ENCODE results near the gene CCDC188.
A peak's percentile ranks its signal among the peaks of the same experiment; 100 is the strongest.

CCDC188 gene

GRCh38 chr22:20173246-20173645 lies 22.4 kb upstream of the CCDC188 start:
- peak overlapping the region; percentile 60 for H2BK12ac ChIP-seq (ENCODE audit: low read length)
- no peak overlapping the region for H3K4me2 ChIP-seq (ENCODE audit: insufficient read depth, low read length, poor library complexity, severe bottlenecking)
- H3K4me3 ChIP-seq (ENCODE audit: low read length in 2 of 2), result no peak overlapping the region
- no peaks in the 10 kb centered on the region for H3K36me3 ChIP-seq (replicated peaks in 1 of 2; ENCODE audit: control insufficient read depth in 2 of 2, insufficient read depth in 2 of 2, low read length in 2 of 2)
- no peak for DNase-seq (ENCODE audit: low spot score)
- peak overlapping the region; percentile 29 for H3K23ac ChIP-seq (ENCODE audit: low read depth, low read length, poor library complexity)
- H3K4ac ChIP-seq (ENCODE audit: low read length), result no peak overlapping the region
- no peak overlapping the region for H4K91ac ChIP-seq (ENCODE audit: low read depth, low read length, poor library complexity)
- no peak overlapping the region for H3K14ac ChIP-seq (ENCODE audit: low read length)
- H3K18ac ChIP-seq (ENCODE audit: low read length), result peak overlapping the region; percentile 80
- H3K9me3 ChIP-seq (replicated peaks in 1 of 2; ENCODE audit: control insufficient read depth in 2 of 2, insufficient read depth in 1 of 2, low read depth in 1 of 2, low read length in 2 of 2), result no peaks in the 10 kb centered on the region
- H3K79me1 ChIP-seq (ENCODE audit: low read depth, low read length), result no peaks in the 10 kb centered on the region
- no peak overlapping the region for H3K27ac ChIP-seq (replicated peaks; ENCODE audit: low read length)
- H2BK15ac ChIP-seq (ENCODE audit: low read length), result peak overlapping the region; percentile 37
- WGBS, 2 donors (ENCODE audit: extremely low coverage in 2 of 2, insufficient read length in 2 of 2, insufficient replicate concordance in 1 of 2), result no CpG with 5 or more reads among the region's 11 CpGs
- H3K9ac ChIP-seq (ENCODE audit: low read depth, low read length, poor library complexity), result no peak overlapping the region
- peaks cover 0 to 5% of the 10 kb centered on the region in 2 donors for H3K4me1 ChIP-seq (ENCODE audit: control insufficient read depth in 2 of 2, insufficient read depth in 1 of 2, low read depth in 1 of 2, low read length in 2 of 2)
- H2BK5ac ChIP-seq (ENCODE audit: low read length), result peak overlapping the region; percentile 49
- no peak overlapping the region for H4K8ac ChIP-seq (ENCODE audit: low read depth, low read length)
- H3K27me3 ChIP-seq (ENCODE audit: control insufficient read depth in 3 of 3, insufficient read depth in 3 of 3, low read depth in 1 of 3, low read length in 3 of 3), result peaks cover 0 to 61% (median 0%) of the 10 kb centered on the region in 3 experiments
- H2AFZ ChIP-seq (ENCODE audit: low read length), result no peak overlapping the region
- no peak overlapping the region for H2BK120ac ChIP-seq (ENCODE audit: low read depth, low read length)
- H2AK5ac ChIP-seq (ENCODE audit: low read depth, low read length), result peak overlapping the region; percentile 56

DNA sequence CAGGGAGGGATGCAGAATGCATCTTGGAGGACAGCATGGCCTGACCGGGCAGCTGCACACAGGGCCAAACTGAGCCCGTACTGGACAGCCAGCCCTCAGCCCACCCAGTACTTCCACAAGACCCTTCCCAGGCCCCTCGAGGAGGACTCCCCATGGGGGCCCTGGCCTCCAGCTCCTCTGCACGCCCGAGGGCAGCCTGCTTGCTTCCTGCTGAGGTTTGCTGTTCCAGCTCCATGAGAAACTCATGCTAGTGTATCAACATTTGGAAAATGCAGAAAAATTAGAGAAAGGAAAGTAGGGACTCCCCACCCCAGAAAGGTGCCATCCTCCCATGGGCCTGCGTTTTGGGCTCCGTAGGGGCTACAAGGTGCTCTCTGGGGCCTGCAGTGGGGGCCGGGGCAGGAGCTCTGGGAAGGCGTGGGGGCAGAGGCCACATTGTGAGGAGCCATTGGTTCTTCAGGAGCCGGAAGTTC lies 21.3 kb upstream of the CCDC188 start:
- Histone ChIP-seq H3K27me3 (ENCODE audit: control insufficient read depth in 3 of 3, insufficient read depth in 3 of 3, low read depth in 1 of 3, low read length in 3 of 3) (peaks cover 0 to 55% (median 0%) of the 10 kb centered on the region in 3 experiments), H3K4ac (ENCODE audit: low read length) (no peak overlapping the region), H2BK120ac (ENCODE audit: low read depth, low read length) (peak overlapping the region; percentile 31), H4K91ac (ENCODE audit: low read depth, low read length, poor library complexity) (no peak overlapping the region), H2BK15ac (ENCODE audit: low read length) (no peak overlapping the region), H3K9ac (ENCODE audit: low read depth, low read length, poor library complexity) (peak overlapping the region; percentile 30), H3K27ac (replicated peaks; ENCODE audit: low read length) (no peak overlapping the region), H2BK5ac (ENCODE audit: low read length) (peak overlapping the region; percentile 82), H3K4me2 (ENCODE audit: insufficient read depth, low read length, poor library complexity, severe bottlenecking) (no peak overlapping the region), H3K23ac (ENCODE audit: low read depth, low read length, poor library complexity) (no peak overlapping the region), H3K14ac (ENCODE audit: low read length) (peak overlapping the region; percentile 38), H3K9me3 (replicated peaks in 1 of 2; ENCODE audit: control insufficient read depth in 2 of 2, insufficient read depth in 1 of 2, low read depth in 1 of 2, low read length in 2 of 2) (no peaks in the 10 kb centered on the region), H3K4me3 (ENCODE audit: low read length in 2 of 2) (no peak overlapping the region), H3K36me3 (replicated peaks in 1 of 2; ENCODE audit: control insufficient read depth in 2 of 2, insufficient read depth in 2 of 2, low read length in 2 of 2) (no peaks in the 10 kb centered on the region), H2BK12ac (ENCODE audit: low read length) (no peak overlapping the region), H2AFZ (ENCODE audit: low read length) (no peak overlapping the region), H2AK5ac (ENCODE audit: low read depth, low read length) (peak overlapping the region; percentile 46), H3K18ac (ENCODE audit: low read length) (peak overlapping the region; percentile 48), H4K8ac (ENCODE audit: low read depth, low read length) (peak overlapping the region; percentile 65), H3K4me1 (ENCODE audit: control insufficient read depth in 2 of 2, insufficient read depth in 1 of 2, low read depth in 1 of 2, low read length in 2 of 2) (peaks cover 0 to 3% of the 10 kb centered on the region in 2 donors), H3K79me1 (ENCODE audit: low read depth, low read length) (no peaks in the 10 kb centered on the region)
- WGBS, 2 donors (ENCODE audit: extremely low coverage in 2 of 2, insufficient read length in 2 of 2, insufficient replicate concordance in 1 of 2), result no CpG with 5 or more reads among the region's 10 CpGs
- DNase-seq (ENCODE audit: low spot score), result no peak

- Histone ChIP-seq H4K91ac (ENCODE audit: low read depth, low read length, poor library complexity) (no peak overlapping the region), H3K4me1 (ENCODE audit: control insufficient read depth in 2 of 2, insufficient read depth in 1 of 2, low read depth in 1 of 2, low read length in 2 of 2) (peaks cover 0 to 3% of the 10 kb centered on the region in 2 donors), H3K4ac (ENCODE audit: low read length) (no peak overlapping the region), H2BK120ac (ENCODE audit: low read depth, low read length) (peak overlapping the region; percentile 31), H2BK12ac (ENCODE audit: low read length) (no peak overlapping the region), H3K14ac (ENCODE audit: low read length) (peak overlapping the region; percentile 31), H3K9me3 (replicated peaks in 1 of 2; ENCODE audit: control insufficient read depth in 2 of 2, insufficient read depth in 1 of 2, low read depth in 1 of 2, low read length in 2 of 2) (no peaks in the 10 kb centered on the region), H3K79me1 (ENCODE audit: low read depth, low read length) (no peaks in the 10 kb centered on the region), H3K36me3 (replicated peaks in 1 of 2; ENCODE audit: control insufficient read depth in 2 of 2, insufficient read depth in 2 of 2, low read length in 2 of 2) (no peaks in the 10 kb centered on the region), H3K9ac (ENCODE audit: low read depth, low read length, poor library complexity) (peak overlapping the region; percentile 30), H3K27ac (replicated peaks; ENCODE audit: low read length) (no peak overlapping the region), H3K18ac (ENCODE audit: low read length) (peak overlapping the region; percentile 71), H3K4me2 (ENCODE audit: insufficient read depth, low read length, poor library complexity, severe bottlenecking) (no peak overlapping the region), H2BK5ac (ENCODE audit: low read length) (peak overlapping the region; percentile 82), H3K23ac (ENCODE audit: low read depth, low read length, poor library complexity) (peak overlapping the region; percentile 73), H3K4me3 (ENCODE audit: low read length in 2 of 2) (no peak overlapping the region), H2BK15ac (ENCODE audit: low read length) (no peak overlapping the region), H4K8ac (ENCODE audit: low read depth, low read length) (peak overlapping the region; percentile 65), H3K27me3 (ENCODE audit: control insufficient read depth in 3 of 3, insufficient read depth in 3 of 3, low read depth in 1 of 3, low read length in 3 of 3) (peaks cover 0 to 55% (median 0%) of the 10 kb centered on the region in 3 experiments), H2AFZ (ENCODE audit: low read length) (no peak overlapping the region), H2AK5ac (ENCODE audit: low read depth, low read length) (peak overlapping the region; percentile 46)
- WGBS, 2 donors (ENCODE audit: extremely low coverage in 2 of 2, insufficient read length in 2 of 2, insufficient replicate concordance in 1 of 2), result no CpG with 5 or more reads among the region's 12 CpGs
- no peak for DNase-seq (ENCODE audit: low spot score)
These were observed 20.7 kb upstream of the CCDC188 start for GRCh38 chr22:20171288-20172140.

GRCh38 chr22:20170170-20170569 lies 19.3 kb upstream of the CCDC188 start:
- H2AFZ ChIP-seq (ENCODE audit: low read length), result no peak overlapping the region
- H2BK5ac ChIP-seq (ENCODE audit: low read length), result no peak overlapping the region
- no peaks in the 10 kb centered on the region for H3K9me3 ChIP-seq (replicated peaks in 1 of 2; ENCODE audit: control insufficient read depth in 2 of 2, insufficient read depth in 1 of 2, low read depth in 1 of 2, low read length in 2 of 2)
- peak overlapping the region; percentile 61 for H3K23ac ChIP-seq (ENCODE audit: low read depth, low read length, poor library complexity)
- H4K8ac ChIP-seq (ENCODE audit: low read depth, low read length), result no peak overlapping the region
- H2AK5ac ChIP-seq (ENCODE audit: low read depth, low read length), result no peak overlapping the region
- no peak overlapping the region for H3K4me3 ChIP-seq (ENCODE audit: low read length in 2 of 2)
- peak overlapping the region; percentile 20 for H2BK15ac ChIP-seq (ENCODE audit: low read length)
- no peak overlapping the region for H3K4me2 ChIP-seq (ENCODE audit: insufficient read depth, low read length, poor library complexity, severe bottlenecking)
- no peak overlapping the region for H3K14ac ChIP-seq (ENCODE audit: low read length)
- H3K36me3 ChIP-seq (replicated peaks in 1 of 2; ENCODE audit: control insufficient read depth in 2 of 2, insufficient read depth in 2 of 2, low read length in 2 of 2), result no peaks in the 10 kb centered on the region
- peaks cover 0 to 52% (median 0%) of the 10 kb centered on the region in 3 experiments for H3K27me3 ChIP-seq (ENCODE audit: control insufficient read depth in 3 of 3, insufficient read depth in 3 of 3, low read depth in 1 of 3, low read length in 3 of 3)
- WGBS, 2 donors (ENCODE audit: extremely low coverage in 2 of 2, insufficient read length in 2 of 2, insufficient replicate concordance in 1 of 2), result no CpG with 5 or more reads among the region's 13 CpGs
- no peak overlapping the region for H3K4ac ChIP-seq (ENCODE audit: low read length)
- no peak overlapping the region for H2BK12ac ChIP-seq (ENCODE audit: low read length)
- DNase-seq (ENCODE audit: low spot score), result no peak
- peaks cover 0 to under 1% of the 10 kb centered on the region in 2 donors for H3K4me1 ChIP-seq (ENCODE audit: control insufficient read depth in 2 of 2, insufficient read depth in 1 of 2, low read depth in 1 of 2, low read length in 2 of 2)
- H4K91ac ChIP-seq (ENCODE audit: low read depth, low read length, poor library complexity), result no peak overlapping the region
- no peaks in the 10 kb centered on the region for H3K79me1 ChIP-seq (ENCODE audit: low read depth, low read length)
- no peak overlapping the region for H2BK120ac ChIP-seq (ENCODE audit: low read depth, low read length)
- H3K9ac ChIP-seq (ENCODE audit: low read depth, low read length, poor library complexity), result no peak overlapping the region
- peak overlapping the region; percentile 15 for H3K18ac ChIP-seq (ENCODE audit: low read length)
- no peak overlapping the region for H3K27ac ChIP-seq (replicated peaks; ENCODE audit: low read length)

All from neuronal stem cell (in vitro differentiated cells).